Cardiac fibroblast (primary cell): ENCODE results near the gene LINGO3.

ENCODE experiments used
- DNase-seq, 2 donors: peaks; one replicate each; pipeline versions ENCODE4 v3.0.0 to v3.0.0-alpha.2; 2010; ENCODE audit warnings: low read depth in 2 of 2
- H3K4me3 ChIP-seq, 2 donors: replicated peaks in 1 of 2; 1 replicate in 1 of 2; 2 replicates in 1 of 2; pipeline ENCODE4 v1.5.1; 2011; ENCODE audit warnings: low read depth in 2 of 2, low read length in 2 of 2, mild to moderate bottlenecking in 2 of 2, moderate library complexity in 1 of 2
- TF ChIP-seq, protein P1 (sequence below): IDR thresholded peaks from one replicate; pipeline ENCODE4 v1.5.1; 2011; ENCODE audit warnings: low read depth, mild to moderate bottlenecking, low read length, inconsistent platforms

LINGO3 gene

DNA sequence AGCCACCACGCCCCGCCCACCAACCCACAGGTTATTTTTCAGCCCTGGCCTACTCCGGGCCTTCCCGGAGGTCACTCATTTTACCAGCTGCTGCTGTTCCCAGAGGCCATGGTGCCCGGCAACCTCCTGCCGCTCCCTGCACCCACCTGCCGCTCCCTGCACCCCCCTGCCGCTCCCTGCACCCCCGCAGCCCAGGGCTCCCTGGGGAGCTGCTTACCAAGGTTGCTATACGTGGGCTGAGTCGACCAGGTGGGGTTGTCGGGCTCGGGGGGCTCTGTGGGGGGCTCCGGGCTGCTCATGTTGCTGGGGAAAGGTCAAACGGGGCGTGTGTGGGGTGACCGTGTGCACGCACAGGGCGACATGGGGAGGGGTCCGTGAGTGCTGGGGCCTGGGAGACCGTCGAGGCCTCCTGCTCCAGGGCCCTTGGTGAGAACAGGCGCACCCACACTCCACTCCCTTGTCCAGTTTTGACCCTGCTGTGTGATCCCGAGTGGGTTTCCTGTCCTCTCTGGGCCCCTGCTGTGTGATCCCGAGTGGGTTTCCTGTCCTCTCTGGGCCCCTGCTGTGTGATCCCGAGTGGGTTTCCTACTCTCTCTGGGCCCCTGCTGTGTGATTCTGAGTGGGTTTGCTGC, 27.2 kb downstream of the LINGO3 start:
- no peak for DNase-seq
- TF ChIP-seq, protein P1, sequence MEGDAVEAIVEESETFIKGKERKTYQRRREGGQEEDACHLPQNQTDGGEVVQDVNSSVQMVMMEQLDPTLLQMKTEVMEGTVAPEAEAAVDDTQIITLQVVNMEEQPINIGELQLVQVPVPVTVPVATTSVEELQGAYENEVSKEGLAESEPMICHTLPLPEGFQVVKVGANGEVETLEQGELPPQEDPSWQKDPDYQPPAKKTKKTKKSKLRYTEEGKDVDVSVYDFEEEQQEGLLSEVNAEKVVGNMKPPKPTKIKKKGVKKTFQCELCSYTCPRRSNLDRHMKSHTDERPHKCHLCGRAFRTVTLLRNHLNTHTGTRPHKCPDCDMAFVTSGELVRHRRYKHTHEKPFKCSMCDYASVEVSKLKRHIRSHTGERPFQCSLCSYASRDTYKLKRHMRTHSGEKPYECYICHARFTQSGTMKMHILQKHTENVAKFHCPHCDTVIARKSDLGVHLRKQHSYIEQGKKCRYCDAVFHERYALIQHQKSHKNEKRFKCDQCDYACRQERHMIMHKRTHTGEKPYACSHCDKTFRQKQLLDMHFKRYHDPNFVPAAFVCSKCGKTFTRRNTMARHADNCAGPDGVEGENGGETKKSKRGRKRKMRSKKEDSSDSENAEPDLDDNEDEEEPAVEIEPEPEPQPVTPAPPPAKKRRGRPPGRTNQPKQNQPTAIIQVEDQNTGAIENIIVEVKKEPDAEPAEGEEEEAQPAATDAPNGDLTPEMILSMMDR: no peak
- no peak overlapping the region for H3K4me3 ChIP-seq

DNA sequence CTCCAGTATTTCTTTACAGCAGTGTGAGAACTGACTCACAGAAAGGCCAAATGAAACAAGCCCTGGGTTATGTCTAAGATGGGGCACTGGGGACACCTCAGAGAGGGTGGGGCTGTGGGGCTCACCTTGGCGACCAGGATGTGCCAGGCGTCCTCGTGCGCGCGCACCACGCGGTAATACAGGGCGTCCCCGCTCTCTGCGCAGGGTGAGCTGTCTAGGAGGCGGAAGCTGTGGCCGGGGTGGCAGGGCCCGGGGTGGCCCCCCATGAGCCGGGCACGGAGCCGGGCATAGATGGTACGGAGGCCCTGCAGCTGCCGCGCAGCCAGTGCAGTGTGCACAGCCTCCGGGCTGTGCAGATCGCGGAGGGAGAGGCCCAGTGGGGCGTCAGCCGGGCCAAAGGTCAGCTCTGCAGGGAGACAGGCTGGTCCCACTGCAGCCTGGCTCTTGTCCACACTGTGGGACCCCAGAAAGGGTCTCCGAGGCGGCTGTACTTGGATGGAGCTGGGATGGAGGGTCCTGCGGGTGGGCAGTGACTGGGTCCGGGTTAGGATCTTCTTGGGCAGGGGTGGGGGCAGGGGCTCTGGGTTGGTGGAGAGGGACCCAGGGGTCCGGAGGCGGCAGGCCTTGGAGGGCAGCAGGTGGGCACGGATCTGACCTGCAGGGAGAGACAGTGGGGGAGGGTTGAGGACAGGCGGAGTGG, 29.3 kb downstream of the LINGO3 start:
- TF ChIP-seq, protein P1: no peak
- DNase-seq: no peak
- no peak overlapping the region for H3K4me3 ChIP-seq

DNA sequence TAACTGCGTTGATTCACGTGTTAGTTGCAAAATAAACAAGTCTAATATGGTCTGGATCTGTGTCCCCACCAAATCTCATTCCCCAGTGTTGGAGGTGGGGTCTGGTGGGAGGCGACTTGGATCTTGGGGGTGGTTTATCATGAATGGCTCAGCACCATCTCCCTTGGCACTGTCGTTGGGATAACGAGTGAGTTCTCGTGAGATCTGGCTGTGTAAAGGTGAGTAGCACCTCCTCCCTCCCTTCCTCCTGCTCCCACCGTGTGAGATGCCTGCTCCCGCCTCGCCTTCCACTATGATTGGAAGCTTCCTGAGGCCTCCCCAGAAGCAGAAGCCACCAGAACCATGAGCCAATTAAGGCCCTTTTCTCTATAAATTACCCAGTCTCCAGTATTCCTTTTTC, 30.8 kb downstream of the LINGO3 start:
- no peak overlapping the region for H3K4me3 ChIP-seq
- DNase-seq: no peak
- TF ChIP-seq, protein P1: no peak

DNA sequence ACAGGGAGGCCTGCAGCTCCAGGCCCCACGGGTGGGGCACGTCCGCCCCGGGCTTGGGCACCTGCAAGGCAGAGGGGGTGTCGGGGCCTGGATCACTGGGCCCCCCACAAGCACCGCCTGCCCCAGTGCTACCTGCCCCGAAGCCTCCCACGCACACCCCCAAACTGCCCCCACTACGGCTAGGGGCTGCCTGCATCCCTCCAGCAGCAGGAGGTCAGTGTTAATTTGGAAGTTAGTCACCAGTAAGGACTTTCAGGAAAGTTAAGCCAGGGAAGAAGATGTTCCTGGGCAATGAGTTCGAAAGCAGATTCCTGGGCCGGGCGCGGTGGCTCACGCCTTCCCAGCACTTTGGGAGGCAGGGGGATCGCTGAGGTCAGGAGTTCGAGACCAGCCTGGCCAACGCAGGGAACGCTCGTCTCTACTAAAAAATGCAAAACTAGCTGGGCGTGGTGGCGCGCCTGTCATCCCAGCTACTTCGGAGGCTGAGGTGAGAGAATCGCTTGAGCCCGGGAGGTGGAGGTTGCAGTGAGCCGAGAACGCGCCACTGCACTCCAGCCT, 31.4 kb downstream of the LINGO3 start:
- DNase-seq: no peak
- TF ChIP-seq, protein P1: no peak
- H3K4me3 ChIP-seq: no peak overlapping the region

DNA sequence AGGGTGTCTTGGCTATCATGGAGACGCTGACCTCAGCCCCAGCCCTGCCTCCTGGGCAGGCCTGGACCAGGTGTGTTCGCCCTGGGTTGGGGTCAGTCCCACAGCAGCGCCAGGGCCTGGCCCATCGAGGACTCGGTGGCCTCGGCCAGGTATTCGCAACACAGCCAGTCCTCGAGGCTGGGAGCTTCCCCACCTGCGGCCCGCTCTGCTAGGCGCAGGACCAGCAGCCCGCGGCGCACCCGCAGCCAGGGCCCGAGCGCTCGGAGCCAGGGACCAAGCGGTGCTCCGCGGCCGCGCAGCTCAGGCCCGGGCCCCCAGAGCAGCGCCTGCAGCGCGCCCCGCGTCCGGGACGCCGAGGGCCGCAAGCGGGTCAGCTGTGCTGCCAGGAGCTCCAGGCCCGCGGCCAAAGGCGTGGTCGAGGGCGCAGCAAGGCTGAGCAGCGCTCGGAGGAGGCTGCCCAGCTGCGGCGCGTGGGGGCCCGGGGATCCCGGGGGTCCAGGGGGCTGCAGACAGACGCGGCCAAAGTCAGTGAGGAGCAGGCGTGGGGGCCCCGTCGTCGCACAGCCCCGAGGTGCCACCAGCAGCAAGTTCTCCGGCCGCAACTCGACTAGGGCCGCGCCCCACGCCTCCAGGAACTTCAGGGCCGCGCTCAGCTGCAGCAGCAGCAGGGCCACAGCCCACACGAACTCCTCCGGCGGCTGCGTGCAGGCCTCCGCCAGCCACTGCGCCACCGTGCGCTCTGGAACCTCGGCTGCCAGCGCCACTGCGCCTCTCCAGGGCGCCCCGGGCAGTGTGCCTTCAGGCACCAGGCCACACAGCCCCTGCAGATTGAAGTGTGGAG, 32.1 kb downstream of the LINGO3 start:
- DNase-seq: no peak
- TF ChIP-seq, protein P1: no peak
- H3K4me3 ChIP-seq: no peak overlapping the region

DNA sequence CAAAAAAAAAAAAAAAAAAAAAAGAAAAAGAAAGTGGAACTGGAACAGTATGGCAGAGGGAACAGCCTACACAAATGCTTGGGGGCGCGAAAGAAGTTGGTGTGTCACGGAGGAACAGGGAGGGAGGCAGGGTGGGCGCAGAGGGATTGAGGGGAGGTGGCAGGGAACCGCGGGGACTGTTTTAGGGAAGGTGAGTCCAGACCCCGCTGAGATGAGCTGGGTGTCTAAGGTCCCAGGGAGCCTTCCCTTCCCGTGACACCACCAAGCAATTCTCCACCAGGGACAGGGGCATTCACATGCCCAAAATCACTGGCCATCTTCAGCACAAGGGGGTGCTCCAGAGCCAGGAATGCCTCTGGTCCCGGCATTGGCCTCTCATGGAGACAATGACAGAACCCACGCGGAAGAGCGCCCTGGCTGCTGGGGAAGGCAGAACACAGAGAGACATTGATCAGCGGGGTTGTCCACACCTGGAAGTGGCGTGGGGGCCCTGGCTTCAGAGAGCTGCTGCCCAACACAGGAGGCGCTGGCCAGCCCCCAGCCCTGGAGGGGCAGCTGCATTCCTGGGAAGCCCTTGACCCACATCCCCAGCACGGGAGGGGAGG, 32.9 kb downstream of the LINGO3 start:
- H3K4me3 ChIP-seq: no peak overlapping the region
- peak; percentile 75 to 77 for DNase-seq
- TF ChIP-seq, protein P1: peak; percentile 79
